GM10248 (cell line): Measurements from ENCODE around the gene SEC24B.
A peak's percentile ranks its signal among the peaks of the same experiment; 100 is the strongest.

Experiments used
- CTCF ChIA-PET: fragments of 300-600 bp; sonication (Branson Sonifier 250); formaldehyde crosslinking; extraction: SDS; loops from one replicate; lab custom pipeline; 2021; ENCODE audit warnings: antibody characterized with exemption; lab: Yijun Ruan, JAX
- POLR2A ChIA-PET: fragments of 350-650 bp; sonication (Branson Sonifier 250); formaldehyde crosslinking; extraction: SDS; loops from one replicate; lab custom pipeline; 2020; ENCODE audit warnings: antibody characterized with exemption; lab: Yijun Ruan, JAX
- DNase-seq: peaks from one replicate; pipeline ENCODE4 v3.0.0; 2012; ENCODE audit errors: extremely low spot score
- TF ChIP-seq, protein P1 (sequence below): IDR thresholded peaks from 2 replicates; pipeline ENCODE4 v1.5.1; 2012; ENCODE audit warnings: mild to moderate bottlenecking, low read depth; ENCODE audit errors: extremely low read depth, missing control alignments, control extremely low read depth

SEC24B gene

DNA sequence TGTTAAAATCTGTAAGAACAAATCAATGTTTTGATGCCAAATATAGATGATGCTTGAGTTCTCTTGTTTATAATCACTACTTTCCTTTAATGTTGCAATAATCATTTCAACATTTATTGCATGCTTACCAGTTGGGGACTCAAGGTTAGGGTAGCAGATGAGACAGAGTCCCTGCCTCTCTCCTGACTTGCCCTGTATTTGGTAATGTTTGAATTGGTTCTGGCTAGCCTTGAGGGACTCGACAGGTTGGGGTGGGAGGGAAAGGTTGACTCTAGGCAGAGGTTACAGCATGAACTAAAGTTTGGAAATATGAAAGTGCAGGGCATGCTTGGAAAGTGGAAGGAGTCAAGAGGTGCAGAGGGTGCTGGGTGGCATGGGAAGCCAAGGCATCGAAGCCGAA is 2.0 kb downstream of the SEC24B start:
- no peak for DNase-seq
- ChIA-PET CTCF (no interaction called here), POLR2A (no interaction called here)
- TF ChIP-seq, protein P1, sequence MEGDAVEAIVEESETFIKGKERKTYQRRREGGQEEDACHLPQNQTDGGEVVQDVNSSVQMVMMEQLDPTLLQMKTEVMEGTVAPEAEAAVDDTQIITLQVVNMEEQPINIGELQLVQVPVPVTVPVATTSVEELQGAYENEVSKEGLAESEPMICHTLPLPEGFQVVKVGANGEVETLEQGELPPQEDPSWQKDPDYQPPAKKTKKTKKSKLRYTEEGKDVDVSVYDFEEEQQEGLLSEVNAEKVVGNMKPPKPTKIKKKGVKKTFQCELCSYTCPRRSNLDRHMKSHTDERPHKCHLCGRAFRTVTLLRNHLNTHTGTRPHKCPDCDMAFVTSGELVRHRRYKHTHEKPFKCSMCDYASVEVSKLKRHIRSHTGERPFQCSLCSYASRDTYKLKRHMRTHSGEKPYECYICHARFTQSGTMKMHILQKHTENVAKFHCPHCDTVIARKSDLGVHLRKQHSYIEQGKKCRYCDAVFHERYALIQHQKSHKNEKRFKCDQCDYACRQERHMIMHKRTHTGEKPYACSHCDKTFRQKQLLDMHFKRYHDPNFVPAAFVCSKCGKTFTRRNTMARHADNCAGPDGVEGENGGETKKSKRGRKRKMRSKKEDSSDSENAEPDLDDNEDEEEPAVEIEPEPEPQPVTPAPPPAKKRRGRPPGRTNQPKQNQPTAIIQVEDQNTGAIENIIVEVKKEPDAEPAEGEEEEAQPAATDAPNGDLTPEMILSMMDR = no peak

- DNase-seq = no peak
- TF ChIP-seq, protein P1 = no peak
- ChIA-PET POLR2A (interaction anchor here (0.6 kb wide), 1 partner anchor 124 kb away, joined by 3 read pairs; the partner anchor contains the start of gene MCUB), CTCF (interaction anchor here (0.8 kb wide), 1 partner anchor 8 kb away, joined by 3 read pairs; no protein-coding TSS in a partner anchor)
Observed at GRCh38 chr4:109436504-109436903, 2.9 kb downstream of the SEC24B start.

DNA sequence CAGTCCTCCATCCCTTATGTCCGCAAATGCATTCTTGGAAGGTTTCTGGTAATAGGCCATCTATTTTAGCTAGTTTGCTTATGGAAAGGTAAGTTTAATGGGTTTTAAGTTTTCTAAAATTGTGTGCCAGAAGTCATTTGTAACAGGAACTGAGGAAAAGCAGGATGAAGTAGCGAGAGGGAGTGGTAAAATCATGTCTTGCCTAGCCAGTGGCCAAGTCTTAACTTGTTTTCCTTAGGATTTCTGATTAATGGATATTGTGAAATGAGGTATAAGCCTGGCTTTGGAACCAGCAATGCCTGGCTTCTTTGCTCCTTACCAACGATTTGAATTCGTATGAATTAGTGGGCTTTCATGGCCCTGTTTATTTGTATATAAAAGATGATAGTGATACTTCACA is 7.3 kb downstream of the SEC24B start:
- DNase-seq = no peak
- POLR2A ChIA-PET = no interaction called here
- CTCF ChIA-PET = interaction anchor here (0.7 to 3.0 kb wide), 4 partner anchors 10 to 160 kb away, joined by 3 to 10 read pairs (median 6); no protein-coding TSS in a partner anchor
- TF ChIP-seq, protein P1 = no peak

DNA sequence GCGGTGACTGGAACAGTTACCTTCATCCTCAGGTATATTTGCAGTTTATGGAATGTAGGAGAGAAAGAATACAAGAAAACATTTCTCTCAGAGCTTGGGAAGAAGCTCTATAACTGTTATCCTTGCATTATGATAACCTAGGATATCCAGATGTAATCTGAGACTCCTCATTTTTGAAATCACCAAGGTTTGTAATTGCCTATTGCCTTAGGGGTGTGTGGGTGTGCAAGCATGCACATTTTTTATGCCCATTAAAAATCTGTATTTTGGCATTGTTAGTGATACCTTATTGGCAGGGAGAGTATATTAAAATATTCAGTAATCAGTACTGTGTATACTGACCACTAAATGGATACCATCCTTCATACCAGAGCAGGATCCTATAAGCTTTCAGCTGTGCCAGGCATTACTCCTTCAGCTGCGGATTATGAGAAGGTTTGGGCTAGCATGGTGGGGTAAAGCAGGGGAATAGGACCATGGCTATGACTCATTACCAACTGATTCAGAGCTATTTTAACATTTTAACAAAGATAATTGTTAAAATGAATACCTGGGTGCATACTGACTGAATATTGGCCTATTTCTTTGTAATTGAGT is 8.3 kb downstream of the SEC24B start:
- ChIA-PET POLR2A (no interaction called here), CTCF (interaction anchor here (2.6 to 7.1 kb wide), 3 partner anchors 9 to 20 kb away, joined by 8 to 39 read pairs (median 10); partner anchors contain the start of gene SEC24B)
- TF ChIP-seq, protein P1 = no peak
- DNase-seq = no peak

- DNase-seq = peak; percentile 38
- TF ChIP-seq, protein P1 = no peak
- CTCF ChIA-PET = interaction anchor here (1.3 to 7.1 kb wide), 4 partner anchors 8 to 287 kb away, joined by 3 to 39 read pairs (median 4); partner anchors contain the start of gene SEC24B
- POLR2A ChIA-PET = no interaction called here
Observed at GRCh38 chr4:109444182-109444844, 10.7 kb downstream of the SEC24B start.

- TF ChIP-seq, protein P1 = no peak
- CTCF ChIA-PET = interaction anchor here (1.2 to 7.1 kb wide), 4 partner anchors 14 to 28 kb away, joined by 3 to 39 read pairs (median 6); partner anchors contain the start of gene SEC24B
- no peak for DNase-seq
- POLR2A ChIA-PET = no interaction called here
Observed at GRCh38 chr4:109447278-109447677, 13.7 kb downstream of the SEC24B start.
